ENCODE data around the gene PVALEF.

Gene PVALEF

DNA sequence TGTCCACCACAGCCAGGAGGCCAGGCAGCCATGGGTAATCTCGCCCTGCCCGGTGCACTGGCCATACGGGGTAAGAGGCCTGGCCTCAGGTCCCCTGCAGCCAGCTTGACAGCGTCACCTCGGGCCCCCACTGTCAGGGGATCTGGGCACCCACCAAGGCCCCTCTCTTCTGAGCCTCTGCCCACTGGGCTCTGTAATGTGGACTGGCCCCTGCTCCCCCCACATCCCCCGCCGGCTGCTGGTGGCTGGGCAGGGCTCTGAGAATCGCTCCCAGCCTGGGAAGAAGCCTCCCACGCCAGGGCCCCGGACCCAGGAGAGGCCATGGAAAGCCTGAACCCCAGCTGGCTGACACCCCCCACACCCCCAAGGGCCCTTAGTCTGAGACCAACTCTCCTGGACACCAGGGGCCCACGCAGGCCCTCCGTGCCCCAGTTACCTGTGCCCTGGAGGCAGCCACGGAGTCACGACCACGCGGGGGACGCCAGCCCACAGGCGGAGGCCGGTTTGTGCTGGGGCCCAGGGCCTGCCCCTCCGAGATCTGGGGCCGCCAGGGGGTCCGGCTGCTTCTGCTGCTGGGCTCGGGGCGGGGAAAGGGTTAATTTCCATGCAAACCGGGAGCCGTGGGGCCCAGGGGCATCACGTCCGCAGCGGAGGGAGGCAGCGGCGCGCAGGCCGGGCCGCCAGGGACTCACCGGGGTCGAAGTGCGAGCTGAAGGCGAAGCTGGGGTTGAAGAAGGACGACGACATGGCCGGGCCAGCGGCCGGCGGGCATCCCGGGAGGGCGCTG is at the start of gene PVALEF:
Gene PVALEF (plus strand): TSS at position 262 of the 787 bp plus-strand sequence. CDS start 15,720 bp downstream, outside the sequence.
- DNase-seq (ENCODE audit: low read depth in 1 of 2, low spot score in 1 of 2) = no peak

DNA sequence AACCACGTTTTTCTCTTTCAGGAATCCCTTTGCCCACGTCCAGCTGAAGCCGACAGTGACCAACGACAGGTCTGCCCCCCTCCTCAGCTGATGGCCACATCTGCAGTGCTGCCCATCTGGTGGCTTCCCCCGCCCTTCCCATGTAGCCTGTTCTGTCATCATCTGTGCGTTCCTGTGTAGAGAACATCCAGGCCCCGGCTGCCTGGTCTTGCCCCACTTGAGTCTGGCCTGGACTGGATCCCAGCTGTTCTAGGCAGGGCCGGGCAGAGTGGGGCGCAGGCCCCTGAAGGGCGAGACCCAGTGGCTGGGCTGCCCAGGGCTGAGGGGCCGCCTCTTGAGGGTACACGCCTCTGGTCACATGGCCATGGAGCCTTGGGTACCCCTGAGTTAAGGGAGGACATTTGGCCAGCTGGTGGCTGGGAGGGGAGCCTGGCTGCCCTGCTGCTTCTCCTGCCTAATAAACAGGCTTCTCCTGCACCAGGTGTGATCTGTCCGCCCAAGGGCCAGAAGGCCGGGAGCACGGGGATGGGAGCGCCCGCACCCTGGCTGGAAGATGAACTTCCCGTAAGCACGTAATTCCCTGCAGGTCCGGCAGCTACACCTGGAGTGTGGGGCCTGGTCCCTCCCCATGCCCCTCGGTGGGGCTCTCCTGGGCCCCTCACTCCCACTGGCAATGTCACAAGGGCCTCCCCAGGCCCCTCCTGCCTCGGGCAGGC is 49.4 kb upstream of the PVALEF start:
- DNase-seq (ENCODE audit: low read depth in 1 of 2, low spot score in 1 of 2) = no peak

DNA sequence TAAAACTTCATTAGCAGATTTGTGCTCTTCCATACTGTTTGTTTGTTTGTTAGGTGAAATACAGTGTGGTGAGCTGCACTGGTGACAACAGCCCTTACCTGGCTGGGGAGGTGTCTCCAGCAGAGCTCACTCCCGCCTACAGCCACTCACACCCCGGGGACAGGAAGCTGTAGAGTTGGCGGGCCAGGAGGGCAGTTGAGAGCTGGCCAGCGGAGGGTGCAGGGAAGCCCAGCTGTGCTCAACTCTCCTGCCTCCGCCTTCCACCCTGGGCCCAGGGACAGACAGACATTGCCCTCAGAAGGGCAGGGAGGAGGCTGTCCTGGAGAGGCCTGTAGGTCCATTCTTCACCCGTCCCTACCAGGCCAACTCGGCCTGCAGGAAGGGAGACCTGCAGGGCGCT is 48.6 kb upstream of the PVALEF start:
- no peak for DNase-seq (ENCODE audit: low read depth in 1 of 2, low spot score in 1 of 2)

DNA sequence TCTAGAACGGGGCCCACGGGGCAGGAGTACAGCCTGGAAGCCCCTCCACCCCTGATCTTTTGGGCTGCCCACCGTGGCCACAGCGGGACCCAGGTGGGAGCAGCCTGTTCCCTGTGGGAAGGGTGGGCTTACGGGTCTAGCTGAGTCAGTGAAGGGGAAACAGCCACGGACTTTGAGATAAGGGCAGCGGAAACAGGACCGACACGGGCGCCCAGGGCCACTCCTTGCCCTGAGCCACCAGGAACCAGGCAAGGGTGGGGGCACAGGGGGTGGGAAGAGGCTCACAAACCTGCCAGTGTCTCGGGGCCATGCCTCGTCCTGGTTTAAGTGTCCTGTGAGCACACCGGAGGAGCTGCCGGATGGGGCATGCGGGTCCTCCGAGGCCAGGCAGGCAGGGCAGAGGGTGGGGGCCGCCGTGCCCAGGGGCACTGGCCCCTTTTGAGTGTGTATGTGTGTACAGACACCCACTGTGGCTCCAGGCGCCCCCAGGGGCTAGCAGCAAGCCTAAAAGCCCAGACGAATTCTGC is 47.6 kb upstream of the PVALEF start:
- DNase-seq (ENCODE audit: low read depth in 1 of 2, low spot score in 1 of 2) = no peak

DNA sequence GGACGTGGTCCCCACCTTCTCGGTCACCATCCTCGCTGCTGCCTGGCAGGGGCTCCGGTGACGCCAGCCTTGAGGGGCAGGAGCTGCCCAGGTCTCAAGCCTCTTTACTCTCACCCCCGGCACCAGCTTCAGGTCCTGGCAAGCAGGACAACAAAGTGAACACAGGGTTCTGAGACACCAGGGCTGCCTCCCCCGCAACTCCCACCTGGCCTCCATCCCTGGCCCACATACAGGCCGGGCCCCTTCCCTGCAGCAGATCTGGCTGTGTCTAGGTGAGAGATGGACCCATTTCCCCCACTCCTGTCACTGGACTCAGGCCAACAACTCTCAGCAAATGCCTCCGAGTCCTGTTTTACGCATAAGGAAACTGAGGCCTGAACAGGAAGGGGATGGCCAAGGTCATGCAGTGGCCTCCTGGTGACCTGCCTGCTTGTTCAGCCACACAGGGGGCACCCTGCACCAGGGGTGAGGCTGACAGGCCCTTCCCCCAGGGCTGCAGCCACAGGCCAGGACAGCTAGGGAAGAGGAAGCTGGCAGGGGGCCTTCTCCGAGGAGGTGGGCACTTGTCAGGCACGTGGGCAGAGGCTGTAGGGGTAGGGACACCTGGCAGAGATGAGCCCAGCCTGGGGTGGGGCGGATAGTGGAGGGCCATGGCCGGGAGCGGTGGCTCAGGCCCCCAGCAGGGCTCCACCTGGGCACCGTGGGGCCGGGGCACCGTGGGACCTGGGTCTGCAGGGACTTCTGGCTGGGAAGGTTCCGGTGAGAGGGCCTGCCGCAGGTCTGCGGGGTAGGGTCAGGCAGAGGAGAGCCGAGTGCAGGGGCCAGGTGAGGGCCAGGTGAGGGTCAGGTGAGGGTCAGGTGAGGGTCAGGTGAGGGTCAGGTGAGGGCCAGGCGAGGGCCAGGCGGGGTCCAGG is 46.7 kb upstream of the PVALEF start:
- DNase-seq (ENCODE audit: low read depth in 1 of 2, low spot score in 1 of 2) = no peak

DNA sequence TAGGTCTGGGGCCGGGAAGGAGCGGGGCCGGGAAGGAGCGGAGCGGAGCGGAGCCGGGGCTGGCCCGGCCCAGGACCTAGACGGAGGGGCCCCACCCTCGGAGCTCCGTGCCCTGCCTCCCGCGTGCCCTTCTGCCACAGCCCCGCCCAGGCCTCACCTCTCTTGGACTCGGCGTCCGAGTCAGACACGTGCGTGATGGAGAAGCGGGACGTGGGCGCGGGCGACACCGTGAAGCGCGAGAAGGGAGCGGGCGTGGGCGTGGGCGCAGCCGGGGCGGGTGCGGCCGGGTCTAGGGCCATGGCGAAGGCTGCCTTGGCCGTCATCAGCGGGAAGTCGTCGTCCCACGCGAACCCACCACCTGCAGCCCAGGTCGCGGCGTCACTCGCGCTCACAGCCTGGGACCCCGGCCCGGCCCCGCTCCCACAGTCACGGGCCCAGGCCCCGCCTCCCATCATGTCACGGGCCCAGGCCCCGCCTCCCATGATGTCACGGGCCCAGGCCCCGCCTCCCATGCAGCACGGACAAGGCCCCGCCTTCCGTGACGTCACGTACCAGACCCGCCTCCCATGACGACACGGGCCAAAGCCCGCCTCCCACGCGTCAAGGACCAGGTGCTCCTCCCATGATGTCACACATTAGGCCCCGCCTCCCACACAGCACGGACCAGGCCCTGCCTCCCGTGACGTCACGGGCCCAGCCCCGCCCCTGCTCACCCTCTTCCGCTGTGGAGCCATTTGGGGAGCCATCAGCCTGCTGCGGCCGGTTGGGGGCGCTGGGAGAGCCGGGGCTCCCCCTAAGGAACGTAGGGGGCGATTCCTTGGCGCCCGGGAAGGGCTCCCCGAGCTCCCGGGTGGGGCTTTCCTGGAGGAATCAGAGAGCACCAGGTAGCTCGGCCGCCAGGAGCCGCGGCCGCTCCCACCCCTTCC is 45.8 kb upstream of the PVALEF start:
- DNase-seq (ENCODE audit: low read depth in 1 of 2, low spot score in 1 of 2) = peak; percentile 62 to 68

DNA sequence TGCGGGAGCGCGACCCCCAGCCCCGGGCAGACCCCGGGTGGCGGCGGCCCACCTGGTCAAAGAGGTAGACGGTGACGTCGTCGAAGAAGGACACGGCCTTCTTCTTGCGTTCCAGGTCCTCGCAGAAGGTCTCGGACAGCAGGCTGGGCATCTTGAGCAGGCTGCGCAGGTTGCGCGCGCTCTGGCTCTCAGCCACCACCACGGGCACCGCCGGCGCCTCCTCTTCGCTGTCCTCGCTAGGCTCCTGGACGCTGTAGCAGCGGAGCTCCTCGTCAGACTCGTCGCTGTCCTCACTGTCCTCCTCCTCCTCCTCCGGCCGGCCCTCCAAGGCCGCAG is 45.2 kb upstream of the PVALEF start:
- DNase-seq (ENCODE audit: low read depth in 1 of 2, low spot score in 1 of 2) = no peak

DNA sequence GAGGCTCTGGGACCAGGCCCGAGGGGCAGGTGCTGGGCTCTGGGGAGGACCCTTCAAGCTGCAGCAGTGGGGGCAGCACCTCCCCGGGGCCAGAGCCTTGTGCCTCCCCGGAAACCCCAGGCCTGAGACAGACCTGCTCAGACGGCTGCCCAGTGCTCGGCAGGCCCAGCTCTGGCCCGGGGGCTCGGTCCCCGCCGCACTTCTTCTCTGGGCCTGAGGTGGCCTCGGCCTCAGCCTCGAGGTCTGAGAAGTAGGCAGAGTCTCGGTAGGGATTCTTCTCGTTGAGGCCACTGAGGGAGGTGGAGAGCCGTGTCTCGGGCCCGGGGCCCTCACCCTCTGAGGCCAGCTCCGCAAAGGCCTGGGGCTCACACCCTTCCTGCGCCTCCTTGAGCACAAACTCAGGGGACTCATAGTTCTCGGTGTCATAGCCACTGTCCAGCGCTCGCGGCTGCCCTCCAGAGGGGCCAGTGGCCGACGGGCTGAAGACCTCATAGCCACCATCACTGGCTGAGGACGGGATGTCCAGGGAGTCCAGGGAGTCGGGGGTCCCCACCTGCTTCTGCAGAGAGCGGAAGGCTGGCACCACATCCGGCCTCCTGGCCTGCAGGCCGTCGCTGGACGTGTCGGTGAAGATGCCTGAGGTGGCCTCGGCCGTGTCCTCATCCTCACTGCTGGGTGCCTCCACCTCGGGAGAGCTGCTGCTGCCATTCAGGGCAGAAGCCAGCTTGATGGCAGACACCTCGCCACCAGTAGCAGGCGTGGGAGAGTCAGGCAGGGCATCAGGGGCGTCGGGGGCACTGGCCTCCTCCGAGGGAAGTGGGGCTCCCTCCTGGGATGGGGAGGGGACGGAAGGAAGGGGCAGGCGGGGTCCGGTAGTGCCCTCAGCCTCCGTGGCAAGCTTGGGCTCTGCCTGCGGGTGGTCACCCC is 44.3 kb upstream of the PVALEF start:
- no peak for DNase-seq (ENCODE audit: low read depth in 1 of 2, low spot score in 1 of 2)

DNA sequence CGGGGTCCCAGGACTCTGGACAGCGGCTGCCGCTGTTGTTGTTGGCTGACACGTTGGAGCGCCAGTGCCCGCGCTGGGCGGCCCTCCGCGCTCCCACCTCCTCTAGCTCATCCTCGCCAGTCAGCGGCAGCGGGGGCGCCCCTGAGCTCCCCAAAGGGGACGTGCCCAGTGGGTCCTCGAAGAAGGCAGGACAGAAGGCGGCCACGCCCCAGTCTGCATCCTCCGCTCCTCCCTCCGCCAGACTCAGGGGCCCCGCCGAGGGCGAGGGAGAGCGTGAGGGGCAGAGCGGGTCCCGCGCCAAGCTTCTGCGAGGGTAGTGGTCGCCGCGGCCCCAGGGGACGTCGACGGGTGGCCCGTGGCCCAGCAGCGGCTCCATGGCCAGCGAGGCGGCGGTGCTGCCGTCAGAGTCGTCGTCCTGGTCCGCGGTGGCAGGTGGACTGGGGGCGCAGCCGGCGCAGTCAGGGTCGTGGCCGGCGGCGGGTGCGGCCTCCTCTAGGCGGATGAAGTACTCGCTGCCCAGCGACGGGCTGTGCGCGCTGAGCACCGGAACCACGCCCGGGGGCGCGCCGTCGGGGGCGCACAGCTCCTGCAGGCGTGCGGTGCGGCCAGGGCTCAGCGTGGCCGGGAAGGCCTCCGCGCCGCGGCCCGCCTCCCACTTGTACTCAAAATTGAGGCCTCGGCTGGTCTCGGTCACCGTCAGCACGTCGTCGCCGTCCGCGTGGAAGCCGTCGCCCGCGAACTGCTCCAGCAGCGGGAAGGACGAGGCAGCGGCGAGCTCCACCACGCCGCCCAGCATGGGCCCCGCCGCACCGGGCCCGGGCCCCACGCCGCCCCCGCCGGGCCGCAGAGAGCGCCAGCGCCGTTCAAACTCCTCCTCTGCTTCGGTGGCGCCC is 43.2 kb upstream of the PVALEF start:
- DNase-seq (ENCODE audit: low read depth in 1 of 2, low spot score in 1 of 2) = no peak

DNA sequence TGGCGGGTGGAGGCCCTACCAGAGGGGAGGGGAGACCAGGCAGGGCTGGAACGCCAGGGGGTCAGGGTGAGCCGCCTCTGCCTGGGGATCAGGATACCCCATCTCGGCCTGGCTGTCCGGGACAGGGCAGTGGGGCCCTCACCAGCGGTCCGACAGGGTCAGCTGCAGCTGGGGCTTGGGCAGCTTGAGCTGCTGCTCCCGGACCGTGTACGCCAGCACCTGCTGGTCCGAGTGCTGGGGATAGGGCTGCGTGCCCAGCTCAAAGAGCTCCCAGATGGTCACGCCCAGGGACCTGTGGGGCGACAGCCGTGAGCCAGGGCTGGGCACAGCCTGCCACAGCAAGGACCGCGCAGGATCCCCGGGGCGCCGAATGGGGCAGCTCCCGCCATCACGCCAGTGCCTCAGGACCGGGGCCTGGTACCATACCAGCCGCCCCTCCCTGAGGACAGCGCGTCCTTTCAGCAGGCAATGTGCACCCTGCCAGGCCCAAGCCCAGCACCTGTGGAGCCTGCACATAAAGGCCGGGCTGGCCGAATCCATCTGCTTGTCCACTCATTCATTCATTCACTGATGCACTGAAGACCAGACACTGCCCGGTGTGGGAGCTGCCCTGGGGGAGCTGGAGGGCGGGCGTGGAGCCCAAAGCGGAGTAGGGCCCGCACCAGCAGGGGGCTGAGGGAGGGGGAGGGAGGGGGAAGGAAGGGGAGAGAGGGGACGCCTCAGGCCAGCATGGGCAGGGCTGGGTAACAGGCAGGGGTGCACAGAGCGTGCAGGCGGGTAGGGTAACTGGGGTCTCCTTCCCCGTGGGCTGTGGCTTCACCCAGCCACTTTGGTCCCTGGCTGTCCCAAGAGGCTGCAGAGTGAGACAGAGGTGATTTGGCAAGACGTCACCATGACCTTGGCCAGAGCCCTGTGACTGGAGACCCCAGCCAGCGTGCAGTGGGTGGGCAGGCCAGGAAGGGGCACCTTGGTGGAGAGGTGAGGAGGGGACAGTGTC is 42.0 kb upstream of the PVALEF start:
- DNase-seq (ENCODE audit: low read depth in 1 of 2, low spot score in 1 of 2) = no peak

DNA sequence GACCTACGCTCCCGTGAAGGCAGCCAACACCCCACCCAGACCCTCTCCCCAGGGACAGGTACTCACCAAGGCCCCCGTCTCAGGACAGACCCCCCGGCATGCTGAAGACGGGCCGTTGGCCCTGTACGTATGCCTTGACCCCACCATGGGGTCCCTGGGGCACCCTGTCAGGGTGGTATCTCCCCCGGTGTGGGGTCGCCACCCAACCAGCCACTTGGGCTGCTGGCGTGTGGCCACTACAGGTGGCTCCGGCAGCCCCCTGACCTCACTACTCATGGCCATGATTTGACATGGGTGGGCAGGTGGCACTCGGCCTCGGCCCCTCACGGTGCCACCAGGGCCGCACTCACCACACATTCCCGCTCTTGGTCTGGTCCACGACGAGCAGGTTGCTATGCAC is 40.9 kb upstream of the PVALEF start:
- no peak for DNase-seq (ENCODE audit: low read depth in 1 of 2, low spot score in 1 of 2)

DNA sequence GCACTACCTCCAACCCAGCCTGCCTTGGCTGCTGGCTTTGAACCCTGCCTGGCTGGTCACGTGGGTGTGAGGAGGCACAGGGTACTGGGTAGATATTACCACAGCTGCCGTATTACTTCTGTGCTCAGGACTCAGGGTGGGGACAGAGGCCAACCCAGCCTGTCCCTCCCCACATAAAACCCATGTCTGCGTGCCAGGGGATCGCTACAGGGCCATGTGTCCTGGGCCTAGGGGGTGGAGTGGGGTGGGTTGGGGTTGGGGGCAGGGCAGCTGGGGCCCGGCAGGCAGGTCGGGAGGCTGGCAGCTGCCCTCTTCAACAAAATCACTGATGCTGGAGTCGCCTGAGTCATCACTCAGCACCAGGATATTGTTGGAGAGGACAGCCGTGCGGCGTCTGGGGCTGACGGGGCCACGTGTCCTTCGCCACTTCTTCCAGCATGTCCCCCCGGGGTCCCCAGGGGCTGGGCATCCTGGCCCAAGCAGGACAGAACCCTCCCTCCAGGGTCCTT is 39.7 kb upstream of the PVALEF start:
- DNase-seq (ENCODE audit: low read depth in 1 of 2, low spot score in 1 of 2) = no peak

DNA sequence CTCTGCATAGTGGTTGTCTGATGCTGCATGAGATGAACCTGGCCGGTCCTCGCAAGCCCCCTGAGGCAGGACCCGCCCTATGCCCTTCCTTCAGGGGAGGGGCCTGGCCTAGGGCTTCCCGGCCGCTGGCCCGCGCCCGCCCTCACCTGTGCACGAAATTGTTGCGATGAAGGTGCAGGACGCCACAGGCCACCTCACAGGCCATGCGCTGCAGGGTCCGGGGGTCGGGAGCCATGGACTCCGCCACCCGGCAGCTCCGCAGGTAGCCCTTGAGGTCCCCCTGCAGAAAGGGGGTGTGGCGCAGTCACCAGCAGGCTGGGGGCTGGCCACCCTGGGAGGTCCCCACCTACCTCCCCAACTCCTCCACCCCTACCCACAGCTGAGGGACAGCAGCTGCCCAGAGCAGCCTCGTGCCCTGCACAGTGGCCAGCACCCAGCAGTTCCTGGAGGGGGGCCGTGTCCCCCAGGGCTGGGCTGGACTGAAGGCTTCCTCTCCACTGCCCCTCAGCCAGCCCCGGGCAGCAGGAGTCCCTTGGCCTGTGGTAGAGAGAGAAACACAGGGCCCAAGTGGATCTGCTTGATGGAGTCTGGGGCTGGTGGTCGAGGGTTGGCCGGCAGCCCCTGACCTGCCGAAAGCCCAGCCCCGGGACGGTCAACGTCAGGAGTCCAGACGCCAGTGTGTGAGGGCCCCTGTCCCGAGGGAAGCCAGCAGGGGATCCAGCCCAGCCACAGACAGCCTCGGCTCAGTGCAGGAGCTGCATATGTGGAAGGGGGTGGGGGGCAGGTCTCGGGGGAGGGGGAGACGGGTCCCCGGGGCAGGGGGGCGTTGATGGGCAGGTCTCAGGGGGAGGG is 38.8 kb upstream of the PVALEF start:
- no peak for DNase-seq (ENCODE audit: low read depth in 1 of 2, low spot score in 1 of 2)

DNA sequence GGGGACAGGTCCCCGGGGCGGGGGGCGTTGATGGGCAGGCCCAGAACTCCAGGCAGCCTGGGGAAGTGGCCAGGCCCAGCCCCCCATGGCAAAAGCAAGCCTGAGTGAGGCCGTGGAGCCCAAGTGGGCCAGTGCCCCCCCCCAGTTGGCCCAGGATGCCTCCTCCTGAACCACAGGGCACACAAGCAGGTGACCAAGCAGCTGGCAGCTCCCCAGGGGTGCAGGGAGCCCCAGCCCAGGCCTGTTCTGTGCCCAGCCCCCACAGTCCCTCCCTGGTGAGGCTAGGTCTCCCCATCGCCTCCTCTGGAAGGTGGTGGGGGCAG is 38.2 kb upstream of the PVALEF start:
- no peak for DNase-seq (ENCODE audit: low read depth in 1 of 2, low spot score in 1 of 2)

DNA sequence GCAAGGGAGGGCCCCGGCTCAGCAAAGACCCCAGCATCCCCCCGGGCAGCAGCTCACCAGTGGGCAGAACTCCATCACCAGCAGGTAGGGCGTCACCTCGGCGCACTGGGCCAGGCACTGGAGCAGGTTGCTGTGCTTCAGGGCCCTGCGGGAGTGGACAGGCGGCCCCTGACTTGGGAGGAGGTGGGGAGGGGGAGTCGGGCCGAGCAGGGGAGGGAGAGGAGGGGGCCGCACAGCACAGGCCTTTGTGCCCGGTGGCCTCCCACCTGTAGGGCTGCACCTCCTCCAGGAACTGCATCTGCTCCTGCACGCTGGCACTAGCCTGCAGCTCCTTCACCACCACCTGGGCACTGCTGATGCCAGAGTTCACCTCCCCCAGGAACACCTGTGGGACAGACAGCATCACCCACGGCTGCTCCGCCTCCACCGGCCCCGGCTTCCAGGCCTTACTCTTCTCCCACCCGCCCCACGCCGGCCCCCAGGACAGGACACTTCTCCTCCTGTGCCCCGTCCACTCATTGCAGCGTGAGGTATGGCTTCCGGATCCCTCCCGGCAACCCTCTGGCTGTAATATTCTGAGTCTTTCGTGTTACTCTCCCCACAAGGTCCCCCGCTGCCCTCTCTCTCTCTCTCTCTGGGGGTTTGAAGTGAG is 37.7 kb upstream of the PVALEF start:
- no peak for DNase-seq (ENCODE audit: low read depth in 1 of 2, low spot score in 1 of 2)

DNA sequence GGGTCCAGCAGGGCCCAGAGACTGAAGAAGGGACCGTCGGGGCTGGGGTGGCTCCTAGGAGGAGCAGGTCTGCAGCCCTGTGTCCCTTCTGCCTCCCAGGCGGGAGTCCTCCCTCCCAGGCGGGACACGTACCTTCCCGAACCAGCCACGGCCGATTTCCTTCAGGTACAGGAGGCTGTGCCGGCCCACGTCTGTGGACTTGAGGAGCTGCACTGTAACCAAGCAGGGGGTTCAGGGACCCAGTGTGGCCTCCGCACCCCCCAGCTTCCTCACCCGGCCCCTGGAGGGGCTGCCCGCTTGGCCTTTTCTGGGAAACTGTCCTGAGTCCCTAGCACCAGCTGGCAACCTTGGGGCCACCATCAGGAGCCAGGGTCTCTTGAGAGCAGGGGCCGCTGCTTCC is 37.0 kb upstream of the PVALEF start:
- no peak for DNase-seq (ENCODE audit: low read depth in 1 of 2, low spot score in 1 of 2)

All from stimulated activated CD4-positive, alpha-beta T cell treated with anti-CD3 and anti-CD28 coated beads, Interleukin-15, amount 100 ng/mL, for 1 hour (primary cell).